ENCODE data around the gene POU2F3.

DNA sequence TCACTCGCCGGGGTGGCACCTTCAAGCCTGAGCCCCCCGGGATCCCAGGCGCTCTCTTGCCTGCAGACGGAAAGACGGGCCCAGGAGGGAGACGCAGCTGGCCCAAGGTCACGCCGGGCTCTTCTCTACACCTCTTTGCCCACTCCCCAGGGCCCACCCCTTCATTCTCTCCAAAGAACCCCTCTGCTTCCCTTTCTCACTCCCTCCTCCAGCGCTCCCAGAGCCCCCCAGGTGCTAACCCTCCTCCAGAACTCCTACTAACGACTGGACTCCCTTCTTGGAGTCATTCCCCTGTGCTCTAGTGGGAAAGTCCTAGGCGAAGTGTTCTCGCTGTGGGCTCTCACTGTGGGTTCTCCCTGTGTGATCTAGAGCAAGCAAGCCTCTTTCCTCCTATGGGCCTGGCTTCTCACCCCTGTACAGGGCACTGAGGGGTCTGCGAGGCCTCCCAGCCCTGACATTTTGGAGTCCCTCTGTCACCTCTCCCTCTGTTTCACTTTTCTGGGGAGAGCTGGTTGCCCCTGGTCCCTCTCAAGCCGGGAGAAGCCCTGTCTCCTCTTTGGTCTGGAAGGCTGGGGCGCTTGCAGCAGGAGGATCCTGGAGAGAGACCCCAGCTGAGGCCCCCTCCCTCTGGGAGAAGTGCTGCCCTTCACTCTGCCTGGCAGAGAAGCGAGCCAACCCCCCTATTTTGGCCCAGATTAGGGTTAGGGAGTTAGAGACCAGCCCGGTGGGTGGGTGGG, 28.2 kb upstream of the POU2F3 start:
- TF ChIP-seq CTCF (IDR thresholded peaks at IDR 0.05; ENCODE audit: low read length) = no peak
- no peak for TF ChIP-seq EZH2phosphoT487 (IDR thresholded peaks at IDR 0.05; ENCODE audit: low read length)
